Stimulated activated CD4-positive, alpha-beta T cell treated with anti-CD3 and anti-CD28 coated beads, Interleukin-1b, Interleukin-23, amount 100 ng/mL, for 4 hours (primary cell): Measurements from ENCODE around the gene RPGRIP1.
"Not testable (repeated sequence)": the region's sequence is repeated elsewhere in the genome, so short reads cannot be mapped to it uniquely, and the experiment has no call there.

Source experiments
- DNase-seq, 2 donors: peaks; one replicate each; pipeline ENCODE4 v3.0.0-alpha.2; 2020; ENCODE audit warnings: low read depth in 2 of 2

RPGRIP1 gene

GRCh38 chr14:21258005-21258888 lies 21.6 kb upstream of the RPGRIP1 start:
- DNase-seq: no peak

GRCh38 chr14:21258889-21259787 lies 20.7 kb upstream of the RPGRIP1 start:
- no peak for DNase-seq

- no peak for DNase-seq
Observed at GRCh38 chr14:21261824-21262223, 18.1 kb upstream of the RPGRIP1 start.

GRCh38 chr14:21262410-21262809 lies 17.5 kb upstream of the RPGRIP1 start:
- DNase-seq: no peak

GRCh38 chr14:21263284-21264024 lies 16.4 kb upstream of the RPGRIP1 start:
- no peak for DNase-seq

GRCh38 chr14:21264025-21264801 lies 15.7 kb upstream of the RPGRIP1 start:
- DNase-seq: no peak

GRCh38 chr14:21267431-21267845 lies 12.4 kb upstream of the RPGRIP1 start:
- DNase-seq: no peak

- DNase-seq: no peak
Observed at GRCh38 chr14:21267886-21268616, 11.8 kb upstream of the RPGRIP1 start.

GRCh38 chr14:21268617-21269251 lies 11.1 kb upstream of the RPGRIP1 start:
- DNase-seq: peak in 1 of 2 donors; percentile 30

- DNase-seq: peak; percentile 100
Observed at GRCh38 chr14:21269252-21270046, 10.4 kb upstream of the RPGRIP1 start, which contains the start of gene HNRNPC. TSS of gene HNRNPC (minus strand) at chr14:21269442. CDS start at chr14:21234193, 35,249 bp downstream.

- not testable (repeated sequence) for DNase-seq
Observed at GRCh38 chr14:21272661-21273060, 7.2 kb upstream of the RPGRIP1 start.

GRCh38 chr14:21275261-21275858 lies 4.5 kb upstream of the RPGRIP1 start:
- DNase-seq: no peak

GRCh38 chr14:21278632-21279031 lies 1.3 kb upstream of the RPGRIP1 start:
- no peak for DNase-seq

- DNase-seq: not testable (repeated sequence)
Observed at GRCh38 chr14:21281917-21282316, 2.0 kb downstream of the RPGRIP1 start.

GRCh38 chr14:21286516-21286915 lies 6.6 kb downstream of the RPGRIP1 start:
- not testable (repeated sequence) for DNase-seq

GRCh38 chr14:21287168-21287567 lies 7.3 kb downstream of the RPGRIP1 start:
- DNase-seq: no peak

- not testable (repeated sequence) for DNase-seq
Observed at GRCh38 chr14:21294026-21294425, 14.1 kb downstream of the RPGRIP1 start.

GRCh38 chr14:21298358-21298757 lies 18.5 kb downstream of the RPGRIP1 start:
- DNase-seq: no peak
